ENCODE results near the gene NKD1. TPM values are rescaled to one million over a fixed set of nuclear protein-coding genes. Genes with fewer than 3 reads are reported as not detected.

Gene NKD1
- total RNA-seq, 1 donor from 2014 or later: 1.5 TPM

DNA sequence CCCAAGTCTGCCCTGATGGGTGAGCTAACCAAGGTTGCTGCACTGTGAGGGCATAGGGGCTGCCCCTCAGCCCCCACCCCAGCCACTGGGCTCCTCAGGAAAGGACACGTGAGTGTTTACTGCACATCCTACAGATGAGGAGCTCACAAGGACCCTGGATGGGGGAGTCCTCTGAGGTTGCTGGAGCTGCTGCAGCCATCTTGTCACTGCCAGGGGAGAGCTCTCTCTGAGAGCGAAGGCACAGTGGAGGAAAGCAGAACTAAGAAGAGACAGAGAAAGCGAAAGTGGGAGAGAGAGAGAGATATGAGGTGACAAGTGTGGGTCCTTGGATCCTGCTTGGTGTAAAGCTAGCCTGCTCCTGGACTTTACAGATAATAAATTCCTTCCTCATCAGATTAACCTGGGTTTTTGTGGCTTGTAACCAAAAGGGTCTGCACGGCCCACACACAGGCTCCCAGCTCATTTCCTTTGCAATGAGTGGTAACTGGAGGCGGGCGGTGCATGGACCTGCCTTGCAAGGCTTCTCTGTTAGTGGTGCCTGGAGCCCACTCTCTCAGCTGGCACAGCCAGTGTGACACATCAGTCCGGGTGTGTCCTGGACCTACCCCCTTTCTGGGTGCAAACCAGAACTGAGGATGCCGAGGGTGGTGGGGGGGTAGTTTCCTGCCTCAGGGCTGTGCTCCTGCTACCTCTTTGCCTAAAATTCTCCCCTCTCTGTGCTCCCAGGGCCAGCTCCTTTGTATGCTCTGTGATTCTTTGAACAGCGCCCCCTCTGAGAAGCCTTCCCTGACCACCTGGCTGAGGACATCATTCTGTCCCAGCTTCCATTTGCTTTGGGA is 118.7 kb downstream of the NKD1 start:
- intact Hi-C loops (cut with micrococcal nuclease): loop anchor here (1.0 to 5.0 kb wide), 5 partner anchors 14 to 511 kb away; partner anchors contain the start of genes ADCY7 and SNX20

DNA sequence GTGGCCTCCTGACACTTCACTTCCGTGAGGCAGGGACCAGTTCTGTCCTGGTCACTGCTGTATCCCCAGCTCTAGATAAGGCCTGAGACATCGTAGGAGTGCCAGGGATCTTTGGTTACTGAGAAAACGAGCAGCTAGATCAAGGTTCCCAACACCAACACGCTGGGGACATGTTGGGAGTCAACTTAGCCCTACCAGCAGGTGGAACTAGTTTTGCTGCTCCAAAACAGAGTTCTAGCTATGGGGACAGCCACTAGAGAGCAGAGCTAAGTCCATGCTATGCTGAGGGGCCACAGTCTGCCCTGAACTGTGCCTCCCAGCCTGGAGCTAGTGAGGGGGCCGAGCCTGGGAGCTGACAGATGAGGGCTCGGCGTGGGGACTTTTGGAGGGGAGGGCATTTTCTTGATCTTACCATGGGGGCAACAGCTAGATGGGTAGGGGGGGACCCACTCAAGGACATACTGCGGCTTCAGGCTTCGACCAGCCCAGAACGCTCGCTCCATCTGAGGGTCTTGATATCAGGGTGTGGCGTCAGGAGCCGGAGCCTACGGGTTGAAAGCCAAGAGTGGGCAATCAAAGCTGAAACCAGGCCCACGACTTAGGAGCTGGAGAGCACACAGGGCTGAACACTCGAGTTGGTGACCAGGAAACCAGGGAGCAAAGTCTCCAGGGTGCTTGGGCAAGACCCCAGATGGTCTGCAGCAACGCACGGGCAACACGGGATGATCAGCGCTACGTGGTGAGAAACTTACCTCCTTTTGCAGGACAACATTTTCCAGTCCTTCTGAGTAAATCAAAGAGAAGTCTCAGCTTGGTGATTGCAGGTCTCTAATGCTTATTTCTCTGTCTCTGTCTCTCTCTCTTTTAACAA is 119.5 kb downstream of the NKD1 start:
- intact Hi-C loops (cut with micrococcal nuclease): loop anchor here (1.0 to 5.0 kb wide), 2 partner anchors 80 to 400 kb away; partner anchors contain the start of gene ADCY7

GRCh38 chr16:50668368-50669008 is 120.3 kb downstream of the NKD1 start:
- intact Hi-C loops (cut with micrococcal nuclease): loop anchor here (5.0 kb wide), 1 partner anchor 401 kb away; the partner anchor contains the start of gene ADCY7

DNA sequence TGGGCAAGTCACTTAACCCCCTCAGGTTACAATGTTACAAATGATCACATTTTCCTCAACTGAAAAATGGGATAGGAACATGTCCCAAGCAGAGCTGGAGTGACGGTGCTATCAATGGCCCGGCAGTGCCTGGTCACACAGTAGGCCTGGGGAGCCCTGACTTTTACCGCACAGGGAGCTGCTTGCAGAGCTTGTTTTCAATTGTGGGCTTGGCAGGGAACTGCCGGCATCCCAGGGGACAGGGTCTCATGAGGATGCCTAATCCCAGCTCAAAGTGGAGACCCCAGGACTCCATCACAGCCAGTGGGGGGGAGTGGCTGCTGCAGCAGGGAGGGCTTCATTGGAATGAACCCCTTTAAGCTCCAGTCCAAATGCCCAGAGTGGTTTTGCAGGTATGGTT is 121.5 kb downstream of the NKD1 start:
- intact Hi-C loops (cut with micrococcal nuclease): loop anchor here (5.0 kb wide), 1 partner anchor 402 kb away; the partner anchor contains the start of gene ADCY7

DNA sequence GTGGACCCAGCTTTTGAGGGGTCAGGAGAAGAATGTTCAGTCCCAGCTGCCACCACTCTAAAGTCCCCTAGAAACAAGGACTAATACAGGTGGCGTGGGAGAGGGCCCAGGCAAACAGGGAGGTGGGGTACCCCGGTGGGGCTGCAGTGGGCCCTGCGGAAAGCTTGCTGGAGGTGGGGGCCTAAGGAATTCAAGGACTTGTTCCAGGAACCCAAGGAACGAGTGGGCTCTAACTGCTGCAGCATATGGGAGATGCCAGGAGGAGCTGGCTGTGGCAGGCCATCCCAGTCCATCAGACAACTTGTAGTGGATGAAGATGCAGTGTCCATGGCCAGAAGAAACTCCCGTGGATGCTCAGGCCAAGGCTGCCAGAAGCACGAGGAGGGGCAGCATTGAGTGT is 122.3 kb downstream of the NKD1 start:
- intact Hi-C loops (cut with micrococcal nuclease): no loop called here

DNA sequence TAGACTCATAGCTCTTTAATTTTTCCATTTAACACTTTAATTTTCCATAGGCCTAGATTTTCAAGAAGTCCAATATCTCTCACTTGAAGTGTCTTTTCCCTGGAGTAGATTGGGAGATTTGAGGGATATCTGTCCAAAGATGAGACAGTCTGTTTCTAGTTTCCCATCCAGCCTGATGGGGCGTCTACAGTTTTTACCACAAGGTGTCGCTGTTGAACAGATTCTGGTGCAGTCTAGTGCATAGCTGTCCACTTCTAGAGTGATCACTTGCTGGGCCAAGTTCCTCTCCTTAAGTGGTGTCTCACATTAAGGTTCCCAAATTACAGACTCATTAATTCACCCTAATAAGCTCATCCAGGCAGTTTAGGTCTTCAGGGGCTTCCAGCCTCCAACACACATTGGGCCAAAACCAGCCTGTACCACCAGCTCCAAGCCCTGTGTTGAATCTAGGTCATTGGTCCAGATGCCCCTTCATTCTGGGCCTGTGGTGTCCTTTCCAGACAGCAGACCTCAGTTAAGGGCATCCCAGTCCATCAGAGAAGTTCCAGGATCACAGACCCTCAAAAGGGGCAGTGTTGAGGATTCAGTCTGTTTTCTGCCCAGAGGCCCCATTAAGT is 123.6 kb downstream of the NKD1 start:
- intact Hi-C loops (cut with micrococcal nuclease): loop anchor here (1.0 kb wide), 2 partner anchors 76 to 135 kb away; no protein-coding TSS in a partner anchor

GRCh38 chr16:50673496-50674275 is 125.5 kb downstream of the NKD1 start:
- intact Hi-C loops (cut with micrococcal nuclease): no loop called here

DNA sequence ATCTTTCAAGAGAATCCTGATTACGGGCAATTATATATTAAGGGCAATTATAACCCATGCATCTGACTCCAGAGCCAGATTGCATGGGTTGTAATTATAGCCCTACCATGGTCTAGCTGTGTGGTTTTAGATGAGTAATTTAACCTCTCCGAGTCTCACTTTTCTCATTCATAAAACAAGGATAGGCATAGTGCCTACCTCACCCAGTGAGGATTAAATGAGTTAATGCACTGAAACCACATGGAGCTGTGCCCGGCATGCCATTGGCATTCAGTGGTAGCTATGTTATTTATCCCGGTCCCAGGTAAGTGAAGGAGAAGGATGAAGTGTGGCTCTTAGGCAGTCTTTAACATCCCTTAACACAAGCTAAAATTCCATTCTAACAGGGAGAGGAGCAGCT is 126.6 kb downstream of the NKD1 start:
- intact Hi-C loops (cut with micrococcal nuclease): no loop called here

DNA sequence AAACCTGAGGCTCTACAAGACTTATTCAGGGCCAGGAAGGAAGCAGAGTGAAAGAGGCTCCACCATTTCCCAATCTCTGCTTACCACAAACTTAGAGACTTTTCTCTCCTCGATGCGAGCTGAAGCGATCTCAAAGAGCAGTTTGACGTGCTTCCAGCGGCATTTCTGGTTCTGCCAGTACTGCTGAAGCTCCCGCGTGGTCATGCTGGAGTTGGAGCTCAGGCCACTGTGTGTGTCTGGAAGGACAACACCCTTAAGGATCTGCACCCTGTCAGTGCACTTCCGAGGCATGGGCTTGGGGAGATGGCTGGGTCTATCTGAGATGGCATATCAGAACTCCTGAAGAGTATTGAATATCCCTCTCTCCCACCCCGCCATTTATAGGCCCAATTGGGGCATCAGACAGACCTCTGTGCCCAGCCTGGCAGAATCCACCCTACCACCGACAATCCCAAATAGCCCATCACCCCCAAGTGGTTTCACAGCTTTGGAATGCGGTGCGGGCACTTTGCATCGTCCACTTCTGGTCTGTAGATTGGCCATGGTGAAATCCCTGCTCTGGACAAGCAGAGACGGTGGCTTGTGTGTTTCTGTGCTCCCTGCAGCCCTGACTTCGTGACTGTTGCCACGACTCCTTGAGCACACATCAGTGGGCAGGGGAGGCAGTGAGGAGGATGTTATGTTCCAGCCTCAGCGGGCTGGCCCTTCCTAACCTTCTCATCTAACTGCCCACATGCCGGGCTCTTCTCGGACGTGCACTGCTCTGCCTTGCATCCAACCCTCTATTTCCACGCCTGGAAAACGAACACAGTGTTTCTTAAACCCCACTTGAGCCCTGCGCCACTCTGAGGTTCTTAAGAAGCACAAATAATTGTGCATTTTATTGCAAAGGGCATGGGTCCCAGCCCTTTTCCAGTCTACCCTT is 127.8 kb downstream of the NKD1 start:
- intact Hi-C loops (cut with micrococcal nuclease): no loop called here

DNA sequence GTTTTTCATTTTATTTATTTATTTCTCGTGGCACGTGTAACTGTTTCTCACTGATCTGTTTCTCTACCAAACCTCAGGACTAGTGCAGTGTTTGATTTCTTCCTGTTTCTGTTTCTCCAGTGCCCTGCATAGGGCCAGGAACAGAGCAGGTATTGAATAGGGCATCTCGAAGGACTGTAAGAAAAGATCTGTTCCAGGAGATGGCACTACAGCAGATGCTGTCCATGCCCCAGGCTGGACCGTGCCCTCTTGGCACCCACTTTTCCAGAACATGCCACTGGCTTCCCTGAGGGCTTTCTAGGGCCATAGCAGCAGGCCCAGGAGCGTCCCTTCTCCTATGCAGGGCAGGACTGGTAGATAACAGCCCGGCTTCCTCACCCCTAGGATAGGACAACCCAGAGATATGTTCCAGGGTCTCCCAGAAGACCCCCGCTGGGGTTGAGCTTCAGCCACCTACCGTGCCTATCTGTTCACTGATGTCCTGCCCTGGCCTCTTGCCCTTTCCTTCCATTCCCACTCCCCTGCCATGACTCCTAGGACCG is 128.6 kb downstream of the NKD1 start:
- intact Hi-C loops (cut with micrococcal nuclease): no loop called here

DNA sequence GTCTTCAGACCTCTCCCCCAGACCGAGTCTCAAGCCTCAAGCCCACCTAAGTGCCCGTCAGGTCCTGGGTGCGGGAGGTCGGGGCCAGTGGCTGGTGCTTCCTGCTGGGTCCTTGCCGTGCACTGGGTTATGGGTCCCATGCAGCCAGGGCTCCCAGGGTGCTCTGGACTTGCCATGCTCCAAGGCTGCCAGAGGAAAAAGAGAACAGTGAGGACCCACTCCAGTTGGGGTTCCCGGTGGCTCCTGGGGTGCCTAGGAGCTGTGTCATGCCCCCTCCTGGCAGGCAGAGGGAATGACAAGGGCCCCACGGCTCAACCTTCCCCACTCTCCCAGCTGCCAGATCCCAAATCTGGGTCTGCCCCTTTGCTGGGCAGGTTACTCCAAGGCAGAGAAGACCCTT is 129.2 kb downstream of the NKD1 start:
- intact Hi-C loops (cut with micrococcal nuclease): no loop called here

GRCh38 chr16:50678531-50678930 is 130.3 kb downstream of the NKD1 start:
- intact Hi-C loops (cut with micrococcal nuclease): no loop called here

DNA sequence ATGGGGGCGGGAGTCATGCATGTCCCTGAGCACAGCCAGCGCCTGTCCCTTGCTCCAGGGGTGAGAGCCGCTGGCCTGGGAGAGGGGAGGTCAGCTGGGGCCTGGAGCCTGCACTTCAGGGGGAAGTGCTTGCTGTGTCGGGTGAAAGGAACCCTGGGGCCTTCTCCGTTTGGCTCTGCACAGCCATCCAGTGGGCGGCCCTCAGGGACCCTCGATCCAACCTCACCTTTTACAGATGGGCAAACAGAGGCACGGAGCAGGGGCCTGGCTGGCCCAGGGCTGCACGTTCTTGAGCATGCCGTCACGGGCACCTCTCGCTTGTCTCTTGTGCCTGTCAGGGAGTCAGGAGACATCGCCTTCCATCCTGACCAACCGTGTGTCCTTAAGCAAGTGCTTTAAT is 131.1 kb downstream of the NKD1 start:
- intact Hi-C loops (cut with micrococcal nuclease): no loop called here

DNA sequence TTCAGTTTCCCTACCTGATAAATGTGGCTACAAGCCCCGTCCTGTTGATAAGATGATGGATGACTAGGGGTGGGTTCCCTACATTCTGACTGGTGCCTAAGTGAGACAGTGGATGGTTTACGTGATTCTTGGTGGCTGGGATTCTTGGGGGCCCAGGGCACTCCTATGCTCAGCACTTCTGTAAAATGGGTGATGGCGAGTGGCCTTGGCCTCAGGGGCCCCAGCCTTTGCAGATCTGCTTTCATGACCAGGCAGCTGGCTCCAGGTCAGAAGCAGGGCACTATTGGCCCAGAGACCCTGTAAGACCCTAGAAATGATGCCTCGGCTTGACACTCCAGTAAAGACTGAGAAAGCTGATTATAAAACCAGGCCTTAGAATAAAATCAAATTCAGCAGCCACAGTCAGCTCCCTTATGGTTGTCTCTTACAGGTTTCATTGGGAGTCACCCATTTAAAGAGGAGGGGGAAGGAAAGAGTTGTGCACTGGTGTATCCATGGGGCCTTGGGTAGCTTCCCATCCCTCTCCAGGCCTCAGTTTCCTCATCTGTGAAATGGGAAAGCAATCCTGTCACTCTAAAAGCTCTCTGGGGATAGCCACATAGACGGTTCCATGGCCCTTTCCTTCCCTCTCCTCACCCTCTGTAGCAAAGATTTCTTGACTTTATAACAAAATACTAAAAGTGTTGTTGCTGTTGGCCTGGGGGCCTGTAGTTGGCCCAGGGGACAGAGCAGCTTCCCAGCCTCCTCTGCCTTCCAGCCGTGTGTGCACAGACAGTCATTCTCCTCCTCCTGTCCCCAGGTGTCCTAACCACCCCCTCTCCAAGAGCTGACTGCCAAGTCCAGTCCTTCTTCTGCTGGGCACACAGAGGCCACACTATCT is 131.7 kb downstream of the NKD1 start:
- intact Hi-C loops (cut with micrococcal nuclease): loop anchor here (5.0 kb wide), 5 partner anchors 313 to 653 kb away; partner anchors contain the start of genes ADCY7, BRD7, CNEP1R1 and HEATR3

DNA sequence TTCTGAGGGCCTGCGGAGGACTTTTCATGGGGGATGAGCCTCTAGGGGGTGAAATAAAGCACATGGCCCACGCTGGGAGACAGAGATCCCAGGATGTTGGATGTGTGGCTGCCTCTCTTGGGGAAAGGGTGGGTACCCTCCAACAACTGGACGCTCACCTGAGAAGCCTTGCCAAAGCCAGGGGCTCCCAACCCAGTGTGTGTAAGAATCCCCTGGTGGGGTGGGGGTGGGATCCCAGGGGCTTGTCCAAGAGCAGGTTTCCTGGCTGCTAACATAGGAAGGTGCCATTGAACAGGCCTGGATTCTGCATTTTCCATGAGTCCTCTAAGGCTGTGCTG is 132.3 kb downstream of the NKD1 start:
- intact Hi-C loops (cut with micrococcal nuclease): loop anchor here (5.0 kb wide), 5 partner anchors 313 to 653 kb away; partner anchors contain the start of genes ADCY7, BRD7, CNEP1R1 and HEATR3

- intact Hi-C loops (cut with micrococcal nuclease): loop anchor here (1.0 to 5.0 kb wide), 7 partner anchors 15 to 654 kb away; partner anchors contain the start of genes ADCY7, BRD7, CNEP1R1 and CYLD
These were observed 133.1 kb downstream of the NKD1 start, which contains the start of gene SNX20 for GRCh38 chr16:50681021-50681885. Gene SNX20, minus strand, starts transcription at chr16:50681312. Its CDS starts 3,786 bp downstream, at chr16:50677526.

Measured in T-helper 1 cell treated with Interleukin-12 subunit alpha and Interleukin-12 subunit beta and Interleukin-4 antibody, amounts not matched to agents 30 ng/mL and 1 ng/mL, for 36 hours (primary cell).